Esophagus squamous epithelium (tissue), 5 donors: Measurements from ENCODE around the gene RBBP7. TPM values are rescaled to one million over a fixed set of nuclear protein-coding genes. Genes with fewer than 3 reads are reported as not detected.
A peak's percentile ranks its signal among the peaks of the same experiment; 100 is the strongest.

ENCODE experiments used
- DNase-seq: peaks from one replicate; lab custom pipeline; 2025; lab: John Stamatoyannopoulos, UW
- H3K27ac ChIP-seq, 4 donors: fragments of 200-600 bp; sonication (generic); one replicate each; pipeline ENCODE4 v1.5.1; 2016 to 2019; ENCODE audit warnings: mild to moderate bottlenecking in 1 of 4
- H3K27me3 ChIP-seq, 4 donors: fragments of 200-600 bp; sonication (generic); 1 replicate in 3 of 4; 2 replicates in 1 of 4; pipeline versions ENCODE4 v1.5.1 to v1.6.0; 2017 to 2021; ENCODE audit warnings: antibody characterized with exemption in 1 of 4
- H3K36me3 ChIP-seq, 3 donors: fragments of 200-600 bp; sonication (generic); one replicate each; pipeline ENCODE4 v1.5.1; 2016 to 2019
- H3K4me1 ChIP-seq, 3 donors: fragments of 200-600 bp; sonication (generic); one replicate each; pipeline ENCODE4 v1.5.1; 2017 to 2019
- H3K4me3 ChIP-seq, 4 donors: fragments of 200-600 bp; sonication (generic); 1 replicate in 3 of 4; 2 replicates in 1 of 4; pipeline ENCODE4 v1.5.1; 2016 to 2019; ENCODE audit warnings: mild to moderate bottlenecking in 2 of 4, moderate library complexity in 1 of 4
- H3K9me3 ChIP-seq, 3 donors: fragments of 200-600 bp; sonication (generic); one replicate each; pipeline ENCODE4 v1.5.1; 2016 to 2019
- CTCF ChIP-seq, 6 experiments: fragments of 450-650 bp in 4 of 6; fragments of 200-600 bp in 2 of 6; sonication (generic) in 2 of 6; IDR thresholded peaks; one replicate each; pipeline ENCODE4 v1.5.1; 2016 to 2019; ENCODE audit warnings: antibody characterized with exemption in 6 of 6, mild to moderate bottlenecking in 4 of 6, moderate library complexity in 4 of 6
- POLR2A ChIP-seq, 4 donors: fragments of 450-650 bp; IDR thresholded peaks; one replicate each; pipeline ENCODE4 v1.6.1; 2017; ENCODE audit warnings: antibody characterized with exemption in 4 of 4, mild to moderate bottlenecking in 4 of 4, moderate library complexity in 3 of 4
- WGBS, 2 donors: methylation state at CpG; one replicate each; pipeline ENCODE4 v1.1.5; 2018; 5-methylcytosine and 5-hydroxymethylcytosine counted together
- intact Hi-C: fragments of 100-400 bp; cut with DNase I; formaldehyde crosslinking; loops from one replicate; pipeline ENCODE4 v1.15.0; 2022
- total RNA-seq, 4 donors: library from RNA; depleted of rRNA; stranded (reverse); fragments of >200 nt; gene quantifications; one replicate each; pipeline ENCODE4 v1.1.0, GENCODE V29; 2016
- donor health status: DM: yes; HTN: yes; CAD: no.

The RBBP7 gene
- total RNA-seq, 4 donors from 2014 or later = 41.1 to 91.9 (median 74.1) TPM

GRCh38 chrX:16883487-16883804 is 13.3 kb upstream of the RBBP7 start:
- DNase-seq = no peak
- TF ChIP-seq CTCF (IDR thresholded peaks at IDR 0.05) = no peak
- TF ChIP-seq POLR2A (IDR thresholded peaks at IDR 0.05) = no peak
- WGBS, 2 donors = 36 to 67% methylated on average over 3 of the region's 3 CpGs
- Histone ChIP-seq H3K4me1 (peaks cover 0 to 13% (median 0%) of the 10 kb centered on the region in 3 donors), H3K27ac (peak overlapping the region in 2 of 4 donors; percentile 71 to 78), H3K4me3 (no peak overlapping the region), H3K27me3 (no peaks in the 10 kb centered on the region), H3K9me3 (no peaks in the 10 kb centered on the region), H3K36me3 (no peaks in the 10 kb centered on the region)
- intact Hi-C loops = loop anchor here (10.0 kb wide), 1 partner anchor 161 kb away; no protein-coding TSS in a partner anchor

DNA sequence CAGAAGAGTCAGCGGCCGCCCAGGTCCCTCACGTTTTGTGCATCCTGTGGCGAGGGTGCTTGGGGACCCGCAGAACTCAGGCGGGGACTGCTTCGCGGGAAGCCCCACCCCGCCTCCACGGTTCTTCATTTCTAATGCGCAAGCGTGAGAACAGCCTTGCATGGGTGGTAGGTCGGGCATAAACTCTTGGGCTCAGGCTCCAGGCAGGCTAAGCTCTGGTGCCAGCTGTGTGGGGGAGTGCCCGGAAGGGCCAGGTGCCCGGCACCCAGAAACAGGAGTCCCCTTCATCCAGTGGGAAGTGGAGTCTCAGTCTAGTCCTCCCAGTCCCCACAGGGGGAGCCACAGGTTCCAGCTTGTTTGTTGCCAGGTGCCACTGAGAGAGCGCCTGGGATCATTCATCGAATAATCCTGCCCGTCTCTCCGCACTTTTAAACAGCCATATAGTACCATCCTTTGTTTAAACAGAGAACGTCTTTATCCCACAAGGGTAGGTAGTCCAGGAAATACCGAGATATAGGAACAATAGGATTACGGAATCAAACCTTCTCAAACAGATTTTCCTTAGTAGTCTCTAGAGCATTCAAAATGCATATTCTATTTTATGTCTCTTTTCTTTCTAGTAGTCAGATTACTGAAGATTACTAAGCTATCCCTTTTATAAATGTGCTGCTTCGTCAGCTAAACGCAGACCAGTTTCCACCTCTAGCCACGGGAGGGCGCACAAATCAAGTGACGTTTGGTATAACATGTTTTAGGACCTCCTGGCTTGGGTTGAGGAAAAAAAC is 12.7 kb upstream of the RBBP7 start:
- no peaks in the 10 kb centered on the region for H3K9me3 ChIP-seq
- TF ChIP-seq POLR2A (IDR thresholded peaks at IDR 0.05) = no peak
- TF ChIP-seq CTCF (IDR thresholded peaks at IDR 0.05) = peak; percentile 18 to 59 (median 54)
- peaks cover 0 to 13% (median 0%) of the 10 kb centered on the region in 3 donors for H3K4me1 ChIP-seq
- DNase-seq = peak; percentile 8
- peak overlapping the region; percentile 20 to 61 (median 45) for H3K4me3 ChIP-seq
- H3K27ac ChIP-seq = peak overlapping the region; percentile 63 to 78 (median 72)
- intact Hi-C loops = loop anchor here (10.0 kb wide), 1 partner anchor 162 kb away; no protein-coding TSS in a partner anchor
- 0 to 20% methylated on average over 12 to 17 of the region's 27 CpGs for WGBS, 2 donors
- H3K36me3 ChIP-seq = no peaks in the 10 kb centered on the region
- H3K27me3 ChIP-seq = no peaks in the 10 kb centered on the region

GRCh38 chrX:16882169-16882568 is 12.0 kb upstream of the RBBP7 start:
- Histone ChIP-seq H3K27me3 (no peaks in the 10 kb centered on the region), H3K36me3 (no peaks in the 10 kb centered on the region), H3K9me3 (no peaks in the 10 kb centered on the region), H3K4me1 (peaks cover 0 to 13% (median 0%) of the 10 kb centered on the region in 3 donors), H3K27ac (peak overlapping the region in 2 of 4 donors; percentile 63 to 71), H3K4me3 (peak overlapping the region; percentile 20 to 61 (median 45))
- intact Hi-C loops = loop anchor here (10.0 kb wide), 1 partner anchor 163 kb away; no protein-coding TSS in a partner anchor
- DNase-seq = no peak
- TF ChIP-seq POLR2A (IDR thresholded peaks at IDR 0.05) = no peak
- no peak for TF ChIP-seq CTCF (IDR thresholded peaks at IDR 0.05)
- WGBS, 2 donors = 0 to 24% methylated on average over 3 to 4 of the region's 7 CpGs

GRCh38 chrX:16876696-16877095 is 6.5 kb upstream of the RBBP7 start:
- Histone ChIP-seq H3K27me3 (no peaks in the 10 kb centered on the region), H3K4me3 (no peak overlapping the region), H3K36me3 (no peaks in the 10 kb centered on the region), H3K4me1 (no peaks in the 10 kb centered on the region), H3K9me3 (no peaks in the 10 kb centered on the region), H3K27ac (no peak overlapping the region)
- no peak for TF ChIP-seq CTCF (IDR thresholded peaks at IDR 0.05)
- TF ChIP-seq POLR2A (IDR thresholded peaks at IDR 0.05) = no peak
- intact Hi-C loops = no loop called here
- 47 to 50% methylated on average over 1 of the region's 1 CpG for WGBS, 2 donors
- DNase-seq = no peak

DNA sequence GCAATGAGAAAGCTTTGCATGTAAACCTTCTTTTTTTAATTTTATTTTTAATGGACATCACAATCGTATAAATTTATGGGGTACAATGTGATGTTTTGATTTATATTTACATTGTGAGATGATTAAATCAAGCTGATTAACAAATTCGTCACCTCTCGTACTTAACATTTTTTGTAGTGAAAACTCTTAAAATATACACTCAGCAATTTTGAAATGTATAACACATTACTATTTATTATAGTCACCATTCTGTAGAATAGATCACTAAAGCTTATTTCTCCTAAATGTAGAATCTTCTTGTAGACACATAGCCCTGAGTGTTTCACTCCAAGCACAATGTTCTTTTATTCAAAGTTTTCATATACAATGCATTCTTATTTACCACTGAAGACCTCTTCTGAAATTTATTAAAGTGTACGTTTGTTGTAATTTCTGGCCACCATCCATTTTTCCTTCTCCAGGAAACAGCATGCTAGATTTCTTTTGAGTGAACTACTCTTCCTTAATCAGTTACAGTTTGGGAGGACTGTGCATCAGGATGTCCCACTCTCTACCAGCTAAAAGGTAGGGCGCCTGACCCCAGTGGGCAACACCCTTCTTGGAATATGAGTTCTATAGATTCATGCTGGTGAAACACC is 4.4 kb upstream of the RBBP7 start:
- no peak for DNase-seq
- no peaks in the 10 kb centered on the region for H3K9me3 ChIP-seq
- 68 to 83% methylated on average over 5 of the region's 5 CpGs for WGBS, 2 donors
- no peak overlapping the region for H3K4me3 ChIP-seq
- H3K27me3 ChIP-seq = no peaks in the 10 kb centered on the region
- peaks cover 0 to 8% (median 6%) of the 10 kb centered on the region in 3 donors for H3K4me1 ChIP-seq
- no peak overlapping the region for H3K27ac ChIP-seq
- TF ChIP-seq CTCF (IDR thresholded peaks at IDR 0.05) (no peak), POLR2A (IDR thresholded peaks at IDR 0.05) (no peak)
- H3K36me3 ChIP-seq = no peaks in the 10 kb centered on the region
- intact Hi-C loops = no loop called here
